Right lobe of liver (tissue), 6 donors: ENCODE data around the gene PNKD. TPM values are rescaled to one million over a fixed set of nuclear protein-coding genes. Genes with fewer than 3 reads are reported as not detected.

ENCODE experiments used
- ATAC-seq, 4 donors: fragments of 200-7000 bp; cut with Tn5 transposase; one replicate each; pipeline ENCODE4 v1.9.1; 2020; ENCODE audit warnings: mild to moderate bottlenecking in 4 of 4, moderate library complexity in 4 of 4
- DNase-seq, 3 donors: peaks; one replicate each; pipeline ENCODE4 v3.0.0-alpha.2; 2020
- H3K27ac ChIP-seq, 3 donors: fragments of 200-600 bp; one replicate each; pipeline ENCODE4 v1.8.0; 2022
- H3K27me3 ChIP-seq, 2 donors: fragments of 200-600 bp; one replicate each; pipeline ENCODE4 v1.8.0; 2022
- H3K36me3 ChIP-seq, 4 donors: fragments of 200-600 bp; sonication (generic) in 1 of 4; one replicate each; pipeline versions ENCODE4 v1.5.1 to v1.8.0; 2017 to 2022; ENCODE audit warnings: control low read depth in 1 of 4
- H3K4me1 ChIP-seq, 4 donors: fragments of 200-600 bp; sonication (generic) in 1 of 4; one replicate each; pipeline versions ENCODE4 v1.5.1 to v1.8.0; 2017 to 2022; ENCODE audit warnings: control low read depth in 1 of 4
- H3K4me3 ChIP-seq, 3 donors: fragments of 200-600 bp; one replicate each; pipeline ENCODE4 v1.8.0; 2022
- H3K9me3 ChIP-seq, 4 donors: fragments of 200-600 bp; sonication (generic) in 1 of 4; one replicate each; pipeline versions ENCODE4 v1.5.1 to v1.8.0; 2017 to 2022; ENCODE audit warnings: control low read depth in 1 of 4
- POLR2A ChIP-seq: fragments of 450-650 bp; IDR thresholded peaks from one replicate; pipeline ENCODE4 v1.6.1; 2017; ENCODE audit warnings: antibody characterized with exemption, mild to moderate bottlenecking
- WGBS: methylation state at CpG from one replicate; pipeline ENCODE4 v1.1.6; 2018; ENCODE audit warnings: low coverage, low lambda C conversion rate; ENCODE audit not compliant: insufficient coverage; ENCODE audit errors: missing lambda C conversion rate; 5-methylcytosine and 5-hydroxymethylcytosine counted together
- intact Hi-C, 2 donors: fragments of 100-400 bp; cut with DNase I; formaldehyde crosslinking; loops; one replicate each; pipeline versions ENCODE4 v1.11.2 to v1.14.1; 2022
- total RNA-seq, 6 experiments: library from RNA; depleted of rRNA in 2 of 6; stranded (reverse); fragments of >200 nt in 2 of 6; fragmentation: NEBNext Ultra II Directional in 3 of 6; extraction: Animal tissue kit (Norgen Biotek cat#: 25700) in 3 of 6; gene quantifications; one replicate each; pipeline versions ENCODE4 v1.1.0 to v1.2.4, GENCODE V29; 2016 to 2023
- TF ChIP-seq, protein P1 (sequence below), 4 donors: fragments of 200-600 bp in 3 of 4; fragments of 450-650 bp in 1 of 4; IDR thresholded peaks; one replicate each; pipeline versions ENCODE4 v1.5.1 to v1.8.0; 2016 to 2022; ENCODE audit warnings: antibody characterized with exemption in 4 of 4, mild to moderate bottlenecking in 2 of 4
- donor health status: DM: no; HTN: yes; CAD: no.
- donor health status: DM: no; HTN: no; CAD: no.
- donor health status: DM: no; HTN: no; CAD: no.
- donor health status: DM: no; HTN: yes; CAD: no.
- donor health status: DM: no; HTN: yes; CAD: no.

The PNKD gene
- total RNA-seq, 6 experiments from 2014 or later = 78.5 to 137 (median 115) TPM

GRCh38 chr2:218392891-218393462, 122.7 kb downstream of the PNKD start:
- H3K36me3 ChIP-seq = no peaks in the 10 kb centered on the region
- H3K4me1 ChIP-seq = peaks cover 0 to 13% (median 0%) of the 10 kb centered on the region in 4 donors
- no peak overlapping the region for H3K27ac ChIP-seq
- H3K4me3 ChIP-seq = no peak overlapping the region
- WGBS = 78% methylated on average over 10 of the region's 16 CpGs
- DNase-seq (peak in 1 of 3 donors; percentile 4), ATAC-seq (no peak)
- no peaks in the 10 kb centered on the region for H3K9me3 ChIP-seq
- TF ChIP-seq, protein P1, sequence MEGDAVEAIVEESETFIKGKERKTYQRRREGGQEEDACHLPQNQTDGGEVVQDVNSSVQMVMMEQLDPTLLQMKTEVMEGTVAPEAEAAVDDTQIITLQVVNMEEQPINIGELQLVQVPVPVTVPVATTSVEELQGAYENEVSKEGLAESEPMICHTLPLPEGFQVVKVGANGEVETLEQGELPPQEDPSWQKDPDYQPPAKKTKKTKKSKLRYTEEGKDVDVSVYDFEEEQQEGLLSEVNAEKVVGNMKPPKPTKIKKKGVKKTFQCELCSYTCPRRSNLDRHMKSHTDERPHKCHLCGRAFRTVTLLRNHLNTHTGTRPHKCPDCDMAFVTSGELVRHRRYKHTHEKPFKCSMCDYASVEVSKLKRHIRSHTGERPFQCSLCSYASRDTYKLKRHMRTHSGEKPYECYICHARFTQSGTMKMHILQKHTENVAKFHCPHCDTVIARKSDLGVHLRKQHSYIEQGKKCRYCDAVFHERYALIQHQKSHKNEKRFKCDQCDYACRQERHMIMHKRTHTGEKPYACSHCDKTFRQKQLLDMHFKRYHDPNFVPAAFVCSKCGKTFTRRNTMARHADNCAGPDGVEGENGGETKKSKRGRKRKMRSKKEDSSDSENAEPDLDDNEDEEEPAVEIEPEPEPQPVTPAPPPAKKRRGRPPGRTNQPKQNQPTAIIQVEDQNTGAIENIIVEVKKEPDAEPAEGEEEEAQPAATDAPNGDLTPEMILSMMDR (IDR thresholded peaks at IDR 0.05) = no peak
- TF ChIP-seq POLR2A = no peak
- intact Hi-C loops = loop anchor here in 1 of 2 donors (10.0 kb wide), 1 partner anchor 88 kb away; no protein-coding TSS in a partner anchor
- no peaks in the 10 kb centered on the region for H3K27me3 ChIP-seq

GRCh38 chr2:218393750-218394290, 123.5 kb downstream of the PNKD start:
- Histone ChIP-seq H3K36me3 (no peaks in the 10 kb centered on the region), H3K27ac (no peak overlapping the region), H3K9me3 (no peaks in the 10 kb centered on the region), H3K4me1 (peaks cover 0 to 13% (median 0%) of the 10 kb centered on the region in 4 donors), H3K4me3 (no peak overlapping the region), H3K27me3 (no peaks in the 10 kb centered on the region)
- DNase-seq (peak in 1 of 3 donors; percentile 37), ATAC-seq (no peak)
- intact Hi-C loops = loop anchor here in 1 of 2 donors (10.0 kb wide), 1 partner anchor 89 kb away; no protein-coding TSS in a partner anchor
- no peak for TF ChIP-seq POLR2A
- TF ChIP-seq, protein P1 (IDR thresholded peaks at IDR 0.05) = no peak
- 44% methylated on average over 2 of the region's 8 CpGs for WGBS

- TF ChIP-seq POLR2A = no peak
- 83% methylated on average over 8 of the region's 13 CpGs for WGBS
- Histone ChIP-seq H3K4me3 (no peak overlapping the region), H3K27ac (no peak overlapping the region), H3K4me1 (peaks cover 0 to 13% (median 0%) of the 10 kb centered on the region in 4 donors), H3K27me3 (no peaks in the 10 kb centered on the region), H3K36me3 (no peaks in the 10 kb centered on the region), H3K9me3 (no peaks in the 10 kb centered on the region)
- ATAC-seq (no peak), DNase-seq (peak in 1 of 3 donors; percentile 64)
- intact Hi-C loops = loop anchor here in 1 of 2 donors (10.0 kb wide), 1 partner anchor 90 kb away; no protein-coding TSS in a partner anchor
These were observed 124.2 kb downstream of the PNKD start for GRCh38 chr2:218394298-218395089.

- DNase-seq (no peak), ATAC-seq (no peak)
- no peak for TF ChIP-seq POLR2A
- TF ChIP-seq, protein P1 (IDR thresholded peaks at IDR 0.05) = no peak
- Histone ChIP-seq H3K9me3 (no peaks in the 10 kb centered on the region), H3K36me3 (no peaks in the 10 kb centered on the region), H3K4me1 (peaks cover 0 to 13% (median 0%) of the 10 kb centered on the region in 4 donors), H3K27me3 (no peaks in the 10 kb centered on the region), H3K27ac (no peak overlapping the region), H3K4me3 (no peak overlapping the region)
- intact Hi-C loops = loop anchor here in 1 of 2 donors (10.0 kb wide), 1 partner anchor 90 kb away; no protein-coding TSS in a partner anchor
- WGBS = 63% methylated on average over 4 of the region's 6 CpGs
These were observed 124.7 kb downstream of the PNKD start for GRCh38 chr2:218395090-218395444.
